HepG2 (cell line): ENCODE data around the gene ADAMTS2. TPM values are rescaled to one million over a fixed set of nuclear protein-coding genes. Genes with fewer than 3 reads are reported as not detected.
A peak's percentile ranks its signal among the peaks of the same experiment; 100 is the strongest.

Source experiments
- CCAR2 ChIP-seq: fragments of 200-400 bp; formaldehyde crosslinking; optimal IDR thresholded peaks from 2 replicates; pipeline ENCODE3; 2018; ENCODE audit warnings: low read depth, mild to moderate bottlenecking, low read length, moderate library complexity
- HNF1A ChIP-seq, 2 experiments: sonication (generic) in 1 of 2; formaldehyde crosslinking in 1 of 2; IDR thresholded peaks; 2 replicates each; pipeline versions ENCODE4 v1.4.0 to v1.6.1; 2016 to 2020; ENCODE audit warnings: borderline replicate concordance in 1 of 2, low read depth in 1 of 2, mild to moderate bottlenecking in 1 of 2, missing genetic modification reagents in 1 of 2
- HOXD1 ChIP-seq: sonication (generic); formaldehyde crosslinking; IDR thresholded peaks from 2 replicates; pipeline ENCODE4 v1.5.0; 2020; ENCODE audit warnings: missing genetic modification reagents
- KDM2A ChIP-seq: sonication (generic); formaldehyde crosslinking; IDR thresholded peaks from 2 replicates; pipeline ENCODE4 v1.4.0; 2020; ENCODE audit warnings: low read depth, missing genetic modification reagents, borderline replicate concordance
- MXD4 ChIP-seq: IDR thresholded peaks from 2 replicates; pipeline ENCODE4 v1.6.1; 2016; ENCODE audit warnings: mild to moderate bottlenecking, missing biosample characterization, missing genetic modification reagents
- MYPOP ChIP-seq: sonication (generic); formaldehyde crosslinking; IDR thresholded peaks from 2 replicates; pipeline ENCODE4 v1.8.1; 2023; ENCODE audit warnings: mild to moderate bottlenecking, moderate library complexity, missing genetic modification reagents
- NCOR1 ChIP-seq: fragments of 200-600 bp; sonication (generic); IDR thresholded peaks from 2 replicates; pipeline ENCODE4 v1.7.0; 2017; ENCODE audit warnings: antibody characterized with exemption, low read length, borderline replicate concordance
- NR2F6 ChIP-seq, 2 experiments: IDR thresholded peaks; 2 replicates each; pipeline ENCODE4 v1.6.1; 2016; ENCODE audit warnings: antibody characterized with exemption in 1 of 2, mild to moderate bottlenecking in 1 of 2
- PCBP2 ChIP-seq: fragments of 200-400 bp; formaldehyde crosslinking; optimal IDR thresholded peaks from 2 replicates; pipeline ENCODE3; 2018; ENCODE audit warnings: low read length, low read depth; ENCODE audit not compliant: poor library complexity, severe bottlenecking
- SP4 ChIP-seq: sonication (generic); formaldehyde crosslinking; IDR thresholded peaks from 2 replicates; pipeline ENCODE4 v1.8.1; 2023; ENCODE audit warnings: mild to moderate bottlenecking, missing genetic modification reagents
- USF2 ChIP-seq, 2 experiments: sonication (generic) in 1 of 2; formaldehyde crosslinking in 1 of 2; IDR thresholded peaks; 2 replicates each; pipeline versions ENCODE4 v1.5.1 to v1.6.1; 2011 to 2020; ENCODE audit warnings: borderline replicate concordance in 1 of 2, low read depth in 1 of 2, low read length in 1 of 2, mild to moderate bottlenecking in 1 of 2, missing genetic modification reagents in 1 of 2, moderate library complexity in 1 of 2
- YEATS4 ChIP-seq: sonication (generic); formaldehyde crosslinking; IDR thresholded peaks from 2 replicates; pipeline ENCODE4 v1.4.0; 2020; ENCODE audit warnings: missing genetic modification reagents, borderline replicate concordance
- ZNF674 ChIP-seq: sonication (generic); formaldehyde crosslinking; IDR thresholded peaks from 2 replicates; pipeline ENCODE4 v1.5.0; 2020; ENCODE audit warnings: low read depth, mild to moderate bottlenecking, missing genetic modification reagents
- ZNF710 ChIP-seq: sonication (generic); formaldehyde crosslinking; IDR thresholded peaks from 2 replicates; pipeline ENCODE4 v1.5.0; 2020; ENCODE audit warnings: mild to moderate bottlenecking, missing genetic modification reagents, borderline replicate concordance
- ZNF800 ChIP-seq: sonication (generic); formaldehyde crosslinking; IDR thresholded peaks from 2 replicates; pipeline ENCODE4 v1.4.0; 2020; ENCODE audit warnings: missing genetic modification reagents
- ZNF841 ChIP-seq: sonication (generic); formaldehyde crosslinking; IDR thresholded peaks from 2 replicates; pipeline ENCODE4 v1.8.1; 2023; ENCODE audit warnings: missing genetic modification reagents, borderline replicate concordance
- polyA plus RNA-seq, 8 experiments: library from polyadenylated mRNA; depleted of rRNA in 3 of 8; stranded (reverse) in 7 of 8; unstranded in 1 of 8; fragments of >200 nt; fragmentation: Illumina TruSeq in 4 of 8; extraction: Trizol in 4 of 8; gene quantifications; 2 replicates each; pipeline versions ENCODE4 v1.2.1 to v1.2.3, GENCODE V29; 2011 to 2016; ENCODE audit warnings: low read depth in 4 of 8, missing spikeins in 1 of 8, mixed read lengths in 1 of 8; ENCODE audit not compliant: insufficient read depth in 1 of 8
- total RNA-seq, 5 experiments: library from RNA; depleted of rRNA; stranded (reverse); fragments of >200 nt; fragmentation: Illumina TruSeq; extraction: Trizol; gene quantifications; 2 replicates each; pipeline ENCODE4 v1.2.3, GENCODE V29; 2016; ENCODE audit warnings: low read depth in 1 of 5

ADAMTS2 gene
- total and polyA plus RNA-seq, 2 of the 13 experiments (the other 11 are each of a cell fraction or from before 2014, with no cell fraction given), result 0.24 to 3.5 TPM

DNA sequence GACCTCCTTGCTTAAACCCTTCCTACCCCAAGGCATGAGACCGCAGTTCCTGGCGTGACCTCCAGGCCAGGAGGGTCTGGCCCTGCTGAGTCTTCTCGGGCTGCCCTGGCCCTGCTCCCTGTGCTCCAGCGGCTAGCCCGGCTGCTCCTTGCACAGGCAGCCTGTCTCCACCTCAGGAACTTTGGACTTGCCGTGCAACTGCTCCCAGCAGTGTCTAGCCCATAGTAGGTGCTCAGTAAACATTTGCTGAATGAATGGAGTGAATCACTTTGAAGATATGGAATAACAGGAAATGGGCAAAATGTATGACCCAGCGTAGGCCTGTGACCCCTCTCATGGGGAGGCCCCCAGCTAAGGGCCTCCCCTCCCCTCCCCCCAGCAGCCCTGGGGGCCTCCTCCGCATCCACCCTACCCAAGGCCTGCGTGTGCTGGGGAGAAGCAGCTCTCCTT is 158.0 kb downstream of the ADAMTS2 start (continued):
- TF ChIP-seq USF2 (IDR thresholded peaks at IDR 0.05; ENCODE audit: low read depth, low read length) (no peak), USF2 (CRISPR knock-in tag; IDR thresholded peaks at IDR 0.05; ENCODE audit: borderline replicate concordance) (no peak), CCAR2 (no peak), MXD4 (CRISPR knock-in tag) (0 out of 2 replicates have a peak, but pooled peaks have one; percentile 35), HNF1A (IDR thresholded peaks at IDR 0.05; ENCODE audit: low read depth) (no peak), HNF1A (CRISPR knock-in tag; IDR thresholded peaks at IDR 0.05; ENCODE audit: borderline replicate concordance) (no peak), MYPOP (CRISPR knock-in tag) (no peak), SP4 (CRISPR knock-in tag) (no peak; the same call in 1 of the 2 replicates), ZNF674 (no peak), HOXD1 (no peak), PCBP2 (no peak), KDM2A (CRISPR knock-in tag) (peak; percentile 46; the same call in 1 of the 2 replicates), ZNF841 (CRISPR knock-in tag) (no peak), ZNF710 (CRISPR knock-in tag) (peak; percentile 56; the same call in 1 of the 2 replicates), NCOR1 (peak; percentile 49; the same call in 1 of the 2 replicates), ZNF800 (CRISPR knock-in tag) (no peak), YEATS4 (peak; percentile 52; the same call in 1 of the 2 replicates), NR2F6 (IDR thresholded peaks at IDR 0.05) (peak; percentile 76; the same call in 1 of the 2 replicates), NR2F6 (CRISPR knock-in tag; IDR thresholded peaks at IDR 0.05) (peak; percentile 87)
